Stomach (tissue), 4 donors: ENCODE measurements around the gene RSAD1.

Source experiments
- EP300 ChIP-seq: sonication (generic); formaldehyde crosslinking; IDR thresholded peaks from one replicate; pipeline ENCODE4 v1.6.1; 2017; ENCODE audit warnings: antibody characterized with exemption
- TF ChIP-seq, protein P1 (sequence below), 7 experiments: fragments of 450-650 bp in 4 of 7; fragments of 200-600 bp in 3 of 7; sonication (generic) in 3 of 7; IDR thresholded peaks; one replicate each; pipeline ENCODE4 v1.5.1; 2016 to 2019; ENCODE audit warnings: antibody characterized with exemption in 7 of 7, control low read depth in 2 of 7, mild to moderate bottlenecking in 1 of 7

DNA sequence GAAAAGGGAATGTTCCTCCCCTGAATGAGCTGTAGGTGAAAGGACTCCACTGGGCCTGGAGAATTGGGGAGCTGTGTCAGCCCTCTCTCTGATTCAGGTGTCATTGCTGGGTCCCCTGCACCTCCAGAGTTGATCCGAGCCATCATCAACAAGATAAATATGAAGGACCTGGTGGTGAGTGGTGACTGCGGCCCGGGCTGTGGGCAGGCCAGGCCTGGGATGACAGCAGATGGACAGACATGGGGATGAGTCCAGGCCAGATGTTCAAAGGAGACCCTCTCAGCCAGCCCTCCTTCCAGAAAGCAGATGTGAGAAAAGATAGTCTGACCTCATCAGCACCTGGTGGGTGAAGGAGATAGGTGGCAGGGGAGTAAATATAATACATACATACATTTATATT, 14.5 kb upstream of the RSAD1 start:
- TF ChIP-seq, protein P1, sequence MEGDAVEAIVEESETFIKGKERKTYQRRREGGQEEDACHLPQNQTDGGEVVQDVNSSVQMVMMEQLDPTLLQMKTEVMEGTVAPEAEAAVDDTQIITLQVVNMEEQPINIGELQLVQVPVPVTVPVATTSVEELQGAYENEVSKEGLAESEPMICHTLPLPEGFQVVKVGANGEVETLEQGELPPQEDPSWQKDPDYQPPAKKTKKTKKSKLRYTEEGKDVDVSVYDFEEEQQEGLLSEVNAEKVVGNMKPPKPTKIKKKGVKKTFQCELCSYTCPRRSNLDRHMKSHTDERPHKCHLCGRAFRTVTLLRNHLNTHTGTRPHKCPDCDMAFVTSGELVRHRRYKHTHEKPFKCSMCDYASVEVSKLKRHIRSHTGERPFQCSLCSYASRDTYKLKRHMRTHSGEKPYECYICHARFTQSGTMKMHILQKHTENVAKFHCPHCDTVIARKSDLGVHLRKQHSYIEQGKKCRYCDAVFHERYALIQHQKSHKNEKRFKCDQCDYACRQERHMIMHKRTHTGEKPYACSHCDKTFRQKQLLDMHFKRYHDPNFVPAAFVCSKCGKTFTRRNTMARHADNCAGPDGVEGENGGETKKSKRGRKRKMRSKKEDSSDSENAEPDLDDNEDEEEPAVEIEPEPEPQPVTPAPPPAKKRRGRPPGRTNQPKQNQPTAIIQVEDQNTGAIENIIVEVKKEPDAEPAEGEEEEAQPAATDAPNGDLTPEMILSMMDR (IDR thresholded peaks at IDR 0.05) = no peak
- no peak for TF ChIP-seq EP300
